Keratinocyte (primary cell): ENCODE measurements around the gene SLFN12. TPM values are rescaled to one million over a fixed set of nuclear protein-coding genes. Genes with fewer than 3 reads are reported as not detected.

Experiments
- DNase-seq: peaks from one replicate; pipeline ENCODE4 v3.0.0-alpha.2; 2011; ENCODE audit warnings: low read depth, missing footprints, low spot score
- FAIRE-seq: peaks from 2 replicates; lab custom pipeline; 2011; peaks lifted over from hg19 to GRCh38; lab: Jason Lieb, UNC
- H2AFZ ChIP-seq: 2 replicates; pipeline ENCODE4 v1.6.0; 2012; ENCODE audit warnings: low read length, control low read depth, inconsistent platforms; ENCODE audit not compliant: control insufficient read depth
- H3K27ac ChIP-seq: 2 replicates; pipeline ENCODE4 v1.5.1; 2011; ENCODE audit warnings: low read length; ENCODE audit not compliant: control insufficient read depth, insufficient read depth
- H3K27me3 ChIP-seq: 3 replicates; pipeline ENCODE4 v1.6.0; 2011; ENCODE audit warnings: low read length; ENCODE audit not compliant: control insufficient read depth, insufficient read depth; ENCODE audit errors: extremely low read depth
- H3K36me3 ChIP-seq, 2 experiments: 2 replicates in 1 of 2; 3 replicates in 1 of 2; pipeline ENCODE4 v1.5.1; 2011; ENCODE audit warnings: low read length in 2 of 2, mild to moderate bottlenecking in 1 of 2; ENCODE audit not compliant: control insufficient read depth in 2 of 2, insufficient read depth in 2 of 2; ENCODE audit errors: extremely low read depth in 1 of 2
- H3K4me1 ChIP-seq: 3 replicates; pipeline ENCODE4 v1.5.1; 2011; ENCODE audit warnings: low read length; ENCODE audit not compliant: control insufficient read depth, insufficient read depth; ENCODE audit errors: extremely low read depth
- H3K4me2 ChIP-seq: 3 replicates; pipeline ENCODE4 v1.6.0; 2011; ENCODE audit warnings: low read depth, low read length; ENCODE audit not compliant: control insufficient read depth, insufficient read depth; ENCODE audit errors: extremely low read depth
- H3K4me3 ChIP-seq, 3 experiments: fragments of 200-600 bp in 1 of 3; sonication (generic) in 1 of 3; 2 replicates in 2 of 3; 3 replicates in 1 of 3; pipeline ENCODE4 v1.5.1; 2011 to 2016; ENCODE audit warnings: low read length in 3 of 3, mild to moderate bottlenecking in 3 of 3, control low read depth in 2 of 3, inconsistent platforms in 1 of 3, low read depth in 1 of 3, mixed read lengths in 1 of 3, mixed run types in 1 of 3, moderate library complexity in 1 of 3; ENCODE audit not compliant: control insufficient read depth in 2 of 3, insufficient read depth in 2 of 3; ENCODE audit errors: extremely low read depth in 1 of 3
- H3K79me2 ChIP-seq: 2 replicates; pipeline ENCODE4 v1.6.0; 2012; ENCODE audit warnings: low read length; ENCODE audit not compliant: control insufficient read depth, insufficient read depth
- H3K9ac ChIP-seq: 3 replicates; pipeline ENCODE4 v1.6.0; 2011; ENCODE audit warnings: low read length; ENCODE audit not compliant: control insufficient read depth, insufficient read depth; ENCODE audit errors: extremely low read depth
- H3K9me1 ChIP-seq: 3 replicates; pipeline ENCODE4 v1.6.0; 2011; ENCODE audit warnings: low read length; ENCODE audit not compliant: control insufficient read depth, insufficient read depth; ENCODE audit errors: extremely low read depth
- H3K9me3 ChIP-seq: 2 replicates; pipeline ENCODE4 v1.5.1; 2012; ENCODE audit warnings: low read depth, low read length; ENCODE audit not compliant: control insufficient read depth
- H4K20me1 ChIP-seq: 3 replicates; pipeline ENCODE4 v1.6.0; 2011; ENCODE audit warnings: low read length; ENCODE audit not compliant: control insufficient read depth, insufficient read depth; ENCODE audit errors: extremely low read depth
- CTCF ChIP-seq, 3 experiments: IDR thresholded peaks in 1 of 3; conservative IDR thresholded peaks in 1 of 3; optimal IDR thresholded peaks in 1 of 3; 2 replicates in 2 of 3; 3 replicates in 1 of 3; pipeline versions ENCODE3 to v1.5.1; 2011; ENCODE audit warnings: low read length in 3 of 3, mild to moderate bottlenecking in 3 of 3, moderate library complexity in 2 of 3, control low read depth in 1 of 3, inconsistent platforms in 1 of 3; ENCODE audit not compliant: insufficient read depth in 2 of 3; ENCODE audit errors: extremely low read depth in 1 of 3
- EZH2 ChIP-seq: IDR thresholded peaks from one replicate; pipeline ENCODE4 v1.6.1; 2012; ENCODE audit warnings: inconsistent platforms, mild to moderate bottlenecking, low read length, moderate library complexity
- dilution Hi-C: fragments of 300-500 bp; cut with MboI; formaldehyde crosslinking; loops from one replicate; pipeline ENCODE4 v1.7.0; 2020; ENCODE audit warnings: low sequenced_read_pairs; ENCODE audit not compliant: extremely low pct_ligation_motif_present
- polyA plus RNA-seq, 5 experiments: library from polyadenylated mRNA; depleted of rRNA in 3 of 5; stranded (reverse) in 3 of 5; stranded (forward) in 1 of 5; unstranded in 1 of 5; fragments of >200 nt; gene quantifications; 1 replicate in 1 of 5; 2 replicates in 3 of 5; 3 replicates in 1 of 5; pipeline versions ENCODE4 v1.2.1 to v1.2.3, GENCODE V29; 2011 to 2012; ENCODE audit warnings: missing spikeins in 2 of 5, low read depth in 1 of 5, low replicate concordance in 1 of 5

SLFN12 gene
- polyA plus RNA-seq, 1 donor (not counting 4 experiments of a cell fraction or from before 2014, with no cell fraction given), result 15.2 TPM

- no peaks in the 10 kb centered on the region for H3K9me1 ChIP-seq
- no peaks in the 10 kb centered on the region for H3K79me2 ChIP-seq
- TF ChIP-seq CTCF (optimal IDR thresholded peaks at IDR 0.05 in 1 of 3, IDR thresholded peaks at IDR 0.05 in 1 of 3, conservative IDR thresholded peaks at IDR 0.05 in 1 of 3; ENCODE audit: extremely low read depth in 1 of 3, insufficient read depth in 2 of 3, low read length in 3 of 3) (no peak), EZH2 (no peak)
- no peak overlapping the region for H3K27ac ChIP-seq
- no peaks in the 10 kb centered on the region for H3K9me3 ChIP-seq
- H2AFZ ChIP-seq, result peak overlapping the region; percentile 45
- peaks cover 3% of the 10 kb centered on the region for H3K4me1 ChIP-seq
- H3K36me3 ChIP-seq, result no peaks in the 10 kb centered on the region
- no peak for DNase-seq
- peak overlapping the region; percentile 85 for H3K4me2 ChIP-seq
- H3K4me3 ChIP-seq, result peak overlapping the region in 2 of 3 experiments; percentile 60 to 64
- H4K20me1 ChIP-seq, result no peaks in the 10 kb centered on the region
- peaks cover 36% of the 10 kb centered on the region for H3K27me3 ChIP-seq
- peak overlapping the region; percentile 57 for H3K9ac ChIP-seq
- no peak for FAIRE-seq
- dilution Hi-C loops, result no loop called here
Observed at GRCh38 chr17:35374766-35375344, 57.4 kb downstream of the SLFN12 start.

DNA sequence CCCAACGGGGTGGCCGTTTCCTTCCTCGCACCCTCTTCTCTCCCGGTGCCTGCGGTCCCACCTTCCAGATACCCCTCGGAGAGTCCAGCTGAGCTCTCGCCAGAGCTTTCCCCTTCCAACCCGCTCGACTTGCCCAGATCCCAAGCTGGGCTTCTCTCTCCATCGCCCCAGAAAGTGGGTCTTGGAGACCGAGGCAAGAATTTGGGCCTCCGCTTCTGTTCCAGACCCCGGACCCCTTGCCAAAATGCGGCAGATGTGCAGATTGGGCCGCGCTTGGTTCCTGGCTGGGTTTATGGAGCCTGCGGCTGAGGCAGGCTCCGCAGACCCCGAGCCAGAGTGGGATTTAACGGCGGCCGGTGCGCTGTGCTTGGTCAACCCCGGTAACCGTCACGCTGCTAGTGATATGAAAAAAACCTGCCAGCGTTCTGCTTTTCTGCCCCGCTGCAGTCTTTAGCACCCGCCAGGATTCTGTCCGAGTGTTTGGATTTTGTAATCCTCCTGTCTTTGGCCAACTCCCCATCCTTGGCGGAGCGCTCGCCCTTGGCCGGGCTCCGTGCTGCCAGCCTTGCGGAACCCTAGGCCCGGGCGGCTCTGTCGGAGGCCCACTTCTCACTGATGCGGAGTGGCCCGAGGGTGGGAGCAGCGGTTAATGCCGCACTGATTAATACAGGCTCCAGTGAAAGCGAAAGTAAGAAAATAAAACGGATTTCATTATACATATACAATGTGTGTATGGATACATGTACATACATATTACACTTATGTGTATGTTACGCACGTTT is 58.1 kb downstream of the SLFN12 start:
- peaks cover 36% of the 10 kb centered on the region for H3K27me3 ChIP-seq
- H3K9me1 ChIP-seq, result no peaks in the 10 kb centered on the region
- peak overlapping the region; percentile 42 for H3K27ac ChIP-seq
- no peaks in the 10 kb centered on the region for H3K36me3 ChIP-seq
- no peaks in the 10 kb centered on the region for H3K9me3 ChIP-seq
- H3K9ac ChIP-seq, result peak overlapping the region; percentile 57
- H3K4me2 ChIP-seq, result peak overlapping the region; percentile 85
- TF ChIP-seq EZH2 (no peak), CTCF (optimal IDR thresholded peaks at IDR 0.05 in 1 of 3, IDR thresholded peaks at IDR 0.05 in 1 of 3, conservative IDR thresholded peaks at IDR 0.05 in 1 of 3; ENCODE audit: extremely low read depth in 1 of 3, insufficient read depth in 2 of 3, low read length in 3 of 3) (no peak)
- peak overlapping the region; percentile 53 for H2AFZ ChIP-seq
- peak overlapping the region; percentile 26 to 64 (median 60) for H3K4me3 ChIP-seq
- peaks cover 3% of the 10 kb centered on the region for H3K4me1 ChIP-seq
- FAIRE-seq, result no peak
- no peaks in the 10 kb centered on the region for H4K20me1 ChIP-seq
- DNase-seq, result no peak
- dilution Hi-C loops, result no loop called here
- no peaks in the 10 kb centered on the region for H3K79me2 ChIP-seq
